ENCODE results near the gene PCSK6. TPM values are rescaled to one million over a fixed set of nuclear protein-coding genes. Genes with fewer than 3 reads are reported as not detected.

The PCSK6 gene
- total and polyA plus RNA-seq, 2 donors from 2014 or later: 3.8 to 7.3 TPM

DNA sequence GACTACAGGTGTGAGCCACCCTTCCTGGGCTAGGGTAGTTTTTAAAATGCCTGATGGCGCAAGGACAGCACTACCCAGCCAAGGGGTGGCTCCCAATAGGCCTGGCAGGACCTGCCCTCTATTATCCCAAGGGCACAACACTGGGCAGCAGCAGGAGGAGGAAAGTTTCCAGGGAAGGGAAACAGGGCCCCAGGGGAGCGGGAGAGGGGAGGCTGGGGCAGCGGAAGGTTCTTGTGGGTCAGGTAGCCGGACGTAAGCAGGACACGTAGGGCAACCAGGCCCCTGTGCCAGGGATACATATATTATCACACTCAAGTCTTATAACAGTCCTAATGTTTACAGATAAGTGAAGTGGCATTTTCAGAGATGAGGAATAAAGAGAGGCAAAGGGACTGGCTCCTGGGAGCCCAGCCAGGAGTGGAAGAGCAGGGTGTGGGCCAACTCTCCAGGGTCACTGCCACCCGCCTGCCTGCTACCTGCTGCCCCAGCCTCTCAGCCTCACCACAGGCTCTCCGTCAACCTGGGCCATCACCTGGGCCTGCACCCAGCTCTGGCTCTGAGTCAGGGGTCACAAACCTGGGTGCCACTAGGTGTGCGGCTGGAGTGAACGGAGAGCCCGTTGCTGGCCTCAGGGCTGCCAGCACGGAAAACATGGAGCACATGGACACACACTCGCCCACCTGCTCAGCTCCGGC, 121.3 kb downstream of the PCSK6 start:
- H3K27me3 ChIP-seq (ENCODE audit: control insufficient read depth, insufficient read depth, low read length): no peaks in the 10 kb centered on the region
- TF ChIP-seq CTCF (IDR thresholded peaks at IDR 0.05; ENCODE audit: borderline replicate concordance, extremely low read depth, insufficient read depth): no peak
- no peak overlapping the region for H3K9ac ChIP-seq (ENCODE audit: low read length in 3 of 3)
- no peaks in the 10 kb centered on the region for H3K9me3 ChIP-seq (ENCODE audit: control insufficient read depth in 2 of 3, insufficient read depth in 1 of 3, low read length in 3 of 3)
- intact Hi-C loops (cut with DNase I): loop anchor here (10.0 kb wide), 1 partner anchor 63 kb away; no protein-coding TSS in a partner anchor
- FAIRE-seq (no peak), DNase-seq (no peak)
- H3K36me3 ChIP-seq (ENCODE audit: control insufficient read depth in 2 of 3, insufficient read depth in 3 of 3, low read length in 3 of 3): no peaks in the 10 kb centered on the region
- H3K4me1 ChIP-seq (ENCODE audit: control insufficient read depth in 2 of 3, insufficient read depth in 2 of 3, low read depth in 1 of 3, low read length in 3 of 3): peaks cover 0 to 4% (median 4%) of the 10 kb centered on the region in 3 donors
- no peak overlapping the region for H3K4me3 ChIP-seq (ENCODE audit: low read length in 3 of 3)
- H3K27ac ChIP-seq (ENCODE audit: low read depth in 2 of 2, low read length in 2 of 2): no peak overlapping the region

- Histone ChIP-seq H3K4me3 (ENCODE audit: low read length in 3 of 3) (no peak overlapping the region), H3K36me3 (ENCODE audit: control insufficient read depth in 2 of 3, insufficient read depth in 3 of 3, low read length in 3 of 3) (no peaks in the 10 kb centered on the region), H3K9ac (ENCODE audit: low read length in 3 of 3) (no peak overlapping the region), H3K27me3 (ENCODE audit: control insufficient read depth, insufficient read depth, low read length) (no peaks in the 10 kb centered on the region), H3K4me1 (ENCODE audit: control insufficient read depth in 2 of 3, insufficient read depth in 2 of 3, low read depth in 1 of 3, low read length in 3 of 3) (peaks cover 0 to under 1% (median 0%) of the 10 kb centered on the region in 3 donors), H3K27ac (ENCODE audit: low read depth in 2 of 2, low read length in 2 of 2) (no peak overlapping the region), H3K9me3 (ENCODE audit: control insufficient read depth in 2 of 3, insufficient read depth in 1 of 3, low read length in 3 of 3) (no peaks in the 10 kb centered on the region)
- TF ChIP-seq CTCF (IDR thresholded peaks at IDR 0.05; ENCODE audit: borderline replicate concordance, extremely low read depth, insufficient read depth): no peak
- FAIRE-seq (no peak), DNase-seq (no peak)
- intact Hi-C loops (cut with DNase I): loop anchor here (10.0 kb wide), 1 partner anchor 62 kb away; no protein-coding TSS in a partner anchor
These were observed 122.7 kb downstream of the PCSK6 start for GRCh38 chr15:101366853-101367252.

DNA sequence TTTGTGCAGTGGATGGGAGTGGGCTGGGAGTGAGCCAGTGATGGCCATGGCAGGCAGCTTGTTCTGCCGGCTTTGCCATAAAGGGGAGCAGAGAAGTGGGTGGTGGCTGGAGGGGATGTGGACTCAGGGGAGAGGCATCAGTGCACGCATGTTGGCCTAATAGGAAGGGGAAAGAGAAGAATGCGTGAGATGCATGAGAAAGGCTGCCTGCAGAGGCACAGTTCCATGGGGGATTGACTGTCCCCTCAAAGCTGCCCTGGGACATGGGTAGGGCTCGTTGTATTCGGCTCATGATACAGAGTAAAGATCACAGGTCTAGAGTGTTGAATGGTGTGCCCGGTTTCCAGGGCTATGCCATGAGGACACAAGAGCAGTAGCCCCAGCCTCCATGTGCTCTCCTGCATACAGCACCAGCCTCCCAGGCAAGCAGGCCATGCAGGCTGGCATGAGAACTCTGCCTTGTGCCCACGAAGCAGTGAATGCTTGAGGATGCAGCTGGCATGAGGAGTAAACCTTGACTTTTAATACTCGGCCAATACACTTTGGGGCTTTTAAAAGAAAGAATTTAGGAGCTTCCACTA, 126.4 kb downstream of the PCSK6 start:
- FAIRE-seq (no peak), DNase-seq (no peak)
- H3K27ac ChIP-seq (ENCODE audit: low read depth in 2 of 2, low read length in 2 of 2): no peak overlapping the region
- TF ChIP-seq CTCF (IDR thresholded peaks at IDR 0.05; ENCODE audit: borderline replicate concordance, extremely low read depth, insufficient read depth): no peak
- H3K9me3 ChIP-seq (ENCODE audit: control insufficient read depth in 2 of 3, insufficient read depth in 1 of 3, low read length in 3 of 3): no peaks in the 10 kb centered on the region
- no peaks in the 10 kb centered on the region for H3K4me1 ChIP-seq (ENCODE audit: control insufficient read depth in 2 of 3, insufficient read depth in 2 of 3, low read depth in 1 of 3, low read length in 3 of 3)
- H3K36me3 ChIP-seq (ENCODE audit: control insufficient read depth in 2 of 3, insufficient read depth in 3 of 3, low read length in 3 of 3): no peaks in the 10 kb centered on the region
- H3K27me3 ChIP-seq (ENCODE audit: control insufficient read depth, insufficient read depth, low read length): no peaks in the 10 kb centered on the region
- intact Hi-C loops (cut with DNase I): loop anchor here (10.0 kb wide), 1 partner anchor 58 kb away; no protein-coding TSS in a partner anchor
- no peak overlapping the region for H3K4me3 ChIP-seq (ENCODE audit: low read length in 3 of 3)
- no peak overlapping the region for H3K9ac ChIP-seq (ENCODE audit: low read length in 3 of 3)
